Thoracic aorta (tissue), 2 donors: ENCODE measurements around the gene ZNFX1. TPM values are rescaled to one million over a fixed set of nuclear protein-coding genes. Genes with fewer than 3 reads are reported as not detected.

Experiments
- ATAC-seq: fragments of 150-250 bp; one replicate; pipeline ENCODE4 v1.8.0; 2017; ENCODE audit warnings: low read depth; ENCODE audit not compliant: insufficient number of reproducible peaks, low FRiP score
- DNase-seq: peaks from one replicate; pipeline ENCODE4 v3.0.0-alpha.2; 2020; ENCODE audit warnings: low spot score
- H3K27ac ChIP-seq, 2 donors: fragments of 200-600 bp; sonication (generic); 1 replicate in 1 of 2; 2 replicates in 1 of 2; pipeline ENCODE4 v1.5.1; 2016; ENCODE audit warnings: mild to moderate bottlenecking in 2 of 2, moderate library complexity in 2 of 2
- H3K27me3 ChIP-seq: fragments of 200-600 bp; sonication (generic); replicated peaks from 2 replicates; pipeline ENCODE4 v1.6.0; 2016; ENCODE audit warnings: mild to moderate bottlenecking; ENCODE audit not compliant: insufficient read depth
- H3K36me3 ChIP-seq: fragments of 200-600 bp; sonication (generic); one replicate; pipeline ENCODE4 v1.5.1; 2016
- H3K4me1 ChIP-seq, 2 donors: fragments of 200-600 bp; sonication (generic); 1 replicate in 1 of 2; 2 replicates in 1 of 2; pipeline versions ENCODE4 v1.5.1 to v1.6.0; 2016; ENCODE audit warnings: low read depth in 2 of 2, mild to moderate bottlenecking in 1 of 2; ENCODE audit not compliant: control insufficient read depth in 1 of 2
- H3K4me3 ChIP-seq: fragments of 200-600 bp; sonication (generic); 2 replicates; pipeline ENCODE4 v1.5.1; 2016; ENCODE audit warnings: mild to moderate bottlenecking
- H3K9me3 ChIP-seq: fragments of 200-600 bp; sonication (generic); 2 replicates; pipeline ENCODE4 v1.5.1; 2016
- CTCF ChIP-seq: fragments of 200-600 bp; sonication (generic); IDR thresholded peaks from one replicate; pipeline ENCODE4 v1.5.1; 2019; ENCODE audit warnings: antibody characterized with exemption
- total RNA-seq, 2 donors: library from RNA; depleted of rRNA; stranded (reverse); fragments of >200 nt; gene quantifications; one replicate each; pipeline versions ENCODE4 v1.1.0 to v1.2.3, GENCODE V29; 2016

Gene ZNFX1
- total RNA-seq, 2 donors from 2014 or later: 65.3 to 74.7 TPM

DNA sequence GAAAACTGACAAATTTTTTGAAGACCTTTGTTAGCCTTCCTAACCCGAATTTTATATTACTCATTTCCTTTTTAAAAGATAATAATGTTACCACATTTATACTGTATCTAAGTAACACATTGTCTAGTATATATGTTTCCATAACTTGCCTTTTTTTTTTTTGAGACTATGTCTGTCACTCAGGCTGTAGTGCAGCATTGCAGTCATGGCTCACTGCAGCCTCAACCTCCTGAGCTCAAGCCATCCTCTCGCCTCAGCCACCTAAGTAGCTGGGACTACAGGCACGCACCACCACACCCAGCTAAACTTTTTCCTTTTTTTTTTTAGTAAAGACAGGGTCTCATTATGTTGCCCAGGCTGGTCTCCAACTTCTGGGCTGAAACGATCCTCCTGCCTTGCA, 18.6 kb downstream of the ZNFX1 start:
- Histone ChIP-seq H3K4me3 (no peak overlapping the region), H3K27me3 (no peaks in the 10 kb centered on the region), H3K27ac (no peak overlapping the region), H3K4me1 (no peaks in the 10 kb centered on the region), H3K36me3 (peaks cover 92% of the 10 kb centered on the region), H3K9me3 (no peaks in the 10 kb centered on the region)
- no peak for TF ChIP-seq CTCF
- ATAC-seq: no peak
- DNase-seq: no peak

DNA sequence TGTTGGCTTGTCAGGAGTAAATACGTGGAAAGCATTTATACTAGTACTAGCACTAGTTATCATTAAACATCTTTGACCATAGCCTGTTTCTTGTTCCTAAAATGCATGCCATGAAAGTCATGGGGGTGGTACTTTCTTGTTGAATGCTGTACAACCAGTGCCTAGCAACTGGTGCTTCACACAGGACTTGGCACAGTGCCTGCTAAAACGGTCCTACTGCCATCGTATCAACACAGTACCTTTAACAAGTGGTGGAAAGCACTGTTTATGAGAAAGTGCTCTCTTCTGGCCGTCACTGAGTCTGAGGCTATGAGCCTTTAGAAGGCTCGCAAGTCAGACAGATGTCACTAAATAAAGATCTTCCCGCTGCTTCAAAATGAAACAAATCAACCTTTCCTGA, 21.6 kb downstream of the ZNFX1 start:
- Histone ChIP-seq H3K27ac (no peak overlapping the region), H3K4me1 (no peaks in the 10 kb centered on the region), H3K36me3 (peaks cover 90% of the 10 kb centered on the region), H3K27me3 (no peaks in the 10 kb centered on the region), H3K4me3 (no peak overlapping the region), H3K9me3 (no peaks in the 10 kb centered on the region)
- DNase-seq (no peak), ATAC-seq (no peak)
- no peak for TF ChIP-seq CTCF

- TF ChIP-seq CTCF: no peak
- peaks cover 91% of the 10 kb centered on the region for H3K36me3 ChIP-seq
- H3K27me3 ChIP-seq: no peaks in the 10 kb centered on the region
- H3K4me1 ChIP-seq: no peaks in the 10 kb centered on the region
- H3K4me3 ChIP-seq: no peak overlapping the region
- H3K9me3 ChIP-seq: no peaks in the 10 kb centered on the region
- DNase-seq (no peak), ATAC-seq (no peak)
- H3K27ac ChIP-seq: no peak overlapping the region
These were observed 25.1 kb downstream of the ZNFX1 start for GRCh38 chr20:49252556-49253350.

- TF ChIP-seq CTCF: no peak
- no peaks in the 10 kb centered on the region for H3K4me1 ChIP-seq
- no peak overlapping the region for H3K4me3 ChIP-seq
- H3K27me3 ChIP-seq: no peaks in the 10 kb centered on the region
- no peaks in the 10 kb centered on the region for H3K9me3 ChIP-seq
- H3K36me3 ChIP-seq: peaks cover 64% of the 10 kb centered on the region
- H3K27ac ChIP-seq: no peak overlapping the region
- DNase-seq (no peak), ATAC-seq (no peak)
These were observed 28.8 kb downstream of the ZNFX1 start for GRCh38 chr20:49248879-49249665.

GRCh38 chr20:49248301-49248700, 29.6 kb downstream of the ZNFX1 start:
- Histone ChIP-seq H3K4me3 (no peak overlapping the region), H3K27me3 (no peaks in the 10 kb centered on the region), H3K4me1 (no peaks in the 10 kb centered on the region), H3K27ac (no peak overlapping the region), H3K36me3 (peaks cover 62% of the 10 kb centered on the region), H3K9me3 (no peaks in the 10 kb centered on the region)
- ATAC-seq (no peak), DNase-seq (no peak)
- no peak for TF ChIP-seq CTCF
